DMS 273 (cell line): Measurements from ENCODE around the gene CILP.

Source experiments
- DNase-seq: peaks from one replicate; lab custom pipeline; 2025; ENCODE audit not compliant: unreplicated experiment; lab: John Stamatoyannopoulos, UW

Gene CILP

GRCh38 chr15:65164139-65164538 is 47.1 kb downstream of the CILP start:
- no peak for DNase-seq

GRCh38 chr15:65163041-65163440 is 48.2 kb downstream of the CILP start:
- no peak for DNase-seq

- DNase-seq: no peak
Measured at GRCh38 chr15:65156692-65157091, 54.6 kb downstream of the CILP start.

- DNase-seq: no peak
Measured at GRCh38 chr15:65154720-65155119, 56.6 kb downstream of the CILP start.

- no peak for DNase-seq
Measured at GRCh38 chr15:65147902-65148301, 63.4 kb downstream of the CILP start.

GRCh38 chr15:65146438-65146837 is 64.8 kb downstream of the CILP start:
- DNase-seq: no peak
